ENCODE measurements around the gene DDX21.
"Not testable (repeated sequence)": the region's sequence is repeated elsewhere in the genome, so short reads cannot be mapped to it uniquely, and the experiment has no call there.

The DDX21 gene

GRCh38 chr10:68955832-68956532 lies at the start of gene DDX21:
Gene DDX21 (plus strand): TSS chr10:68956170. CDS start chr10:68956226, 56 bp downstream.
- DNase-seq, result peak; percentile 87

- DNase-seq, result no peak
Measured at GRCh38 chr10:68924593-68924992, 31.4 kb upstream of the DDX21 start.

DNA sequence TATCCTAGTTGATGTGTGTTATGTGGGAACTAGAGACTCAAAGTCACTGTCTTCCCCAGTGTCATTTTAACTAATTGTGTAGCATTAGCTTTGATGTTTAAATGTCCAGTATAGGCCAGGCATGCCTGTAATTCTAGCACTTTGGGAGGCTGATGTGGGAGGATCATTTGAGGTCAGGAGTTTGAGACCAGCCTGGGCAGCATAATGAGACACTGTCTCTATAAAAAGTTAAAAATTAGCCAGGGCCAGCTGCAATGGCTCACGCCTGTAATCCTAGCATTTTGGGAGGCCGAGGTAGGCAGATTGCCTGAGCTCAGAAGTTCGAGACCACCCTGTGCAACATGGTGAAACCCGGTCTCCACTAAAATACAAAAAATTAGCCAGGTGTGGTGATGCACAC lies 30.5 kb upstream of the DDX21 start:
- DNase-seq, result no peak

DNA sequence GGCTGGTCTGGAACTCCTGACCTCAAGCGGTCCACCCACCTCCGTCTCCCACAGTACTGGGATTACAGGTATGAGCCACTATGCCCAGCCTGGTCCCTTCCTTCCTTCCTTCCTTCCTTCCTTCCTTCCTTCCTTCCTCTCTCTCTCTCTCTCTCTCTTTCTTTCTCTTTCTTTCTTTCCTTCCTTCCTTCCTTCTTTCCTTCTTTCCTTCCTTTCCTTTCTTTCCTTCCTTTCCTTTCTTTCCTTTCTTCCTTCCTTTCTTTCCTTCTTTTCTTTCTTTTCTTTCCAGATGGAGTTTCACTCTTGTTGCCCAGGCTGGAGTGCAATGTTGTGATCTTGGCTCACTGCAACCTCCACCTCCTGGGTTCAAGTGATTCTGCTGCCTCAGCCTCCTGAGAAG lies 26.8 kb upstream of the DDX21 start:
- not testable (repeated sequence) for DNase-seq

DNA sequence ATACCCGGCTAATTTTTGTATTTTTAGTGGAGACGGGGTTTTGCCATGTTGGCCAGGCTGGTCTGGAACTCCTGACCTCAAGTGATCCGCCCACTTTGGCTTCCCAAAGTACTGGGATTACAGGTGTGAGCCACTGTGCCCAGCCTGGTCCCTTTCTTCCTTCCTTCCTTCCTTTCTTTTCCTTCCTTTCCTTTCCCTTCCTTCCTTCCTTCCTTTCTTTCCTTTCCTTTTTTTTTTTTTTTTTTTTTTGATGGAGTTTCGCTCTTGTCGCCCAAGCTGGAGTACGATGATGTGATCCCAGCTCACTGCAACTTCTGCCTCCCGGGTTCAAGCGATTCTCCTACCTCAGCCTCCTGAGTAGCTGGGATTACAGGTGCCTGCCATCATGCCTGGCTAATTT lies 26.1 kb upstream of the DDX21 start:
- DNase-seq, result not testable (repeated sequence)

- DNase-seq, result not testable (repeated sequence)
Measured at GRCh38 chr10:68932860-68933259, 23.1 kb upstream of the DDX21 start.

DNA sequence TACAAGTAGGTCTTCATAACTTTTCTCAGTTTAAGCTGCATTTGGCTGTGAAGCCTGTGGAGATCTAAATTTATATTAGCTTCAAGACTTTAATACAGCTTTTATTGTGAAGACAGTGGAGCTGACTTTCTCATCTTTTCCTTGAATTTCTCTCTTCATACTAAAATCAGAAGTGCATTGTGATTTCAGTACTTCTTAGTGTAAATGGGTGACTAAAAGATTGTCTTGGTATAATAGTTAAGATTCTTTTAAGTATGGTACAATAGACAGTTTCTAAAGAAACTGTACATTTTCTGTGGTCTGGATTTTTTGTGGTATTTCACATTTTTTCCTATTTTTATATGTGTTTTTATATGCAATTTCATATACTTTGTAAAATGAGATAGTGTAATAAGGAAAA lies 21.0 kb upstream of the DDX21 start:
- DNase-seq, result no peak

- DNase-seq, result no peak
Measured at GRCh38 chr10:68938117-68938516, 17.9 kb upstream of the DDX21 start.

DNA sequence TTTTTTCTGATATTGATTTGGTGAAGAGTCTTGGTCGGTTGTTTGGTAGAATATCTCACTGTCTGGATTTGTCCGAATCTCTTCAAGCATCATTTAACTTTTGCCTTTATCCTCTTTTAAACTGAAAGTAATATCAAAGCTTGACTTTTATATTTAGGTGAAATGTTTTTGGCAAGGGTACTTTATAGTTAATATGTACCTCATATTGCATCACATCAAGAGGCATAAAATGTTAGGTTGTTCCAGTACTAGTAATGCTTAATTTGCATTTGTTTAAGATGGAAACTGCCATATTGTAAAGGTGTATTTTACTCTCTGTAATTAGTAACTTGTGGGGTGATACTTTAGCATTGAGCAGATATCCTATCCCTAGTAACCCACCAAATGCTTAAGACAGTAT lies 17.1 kb upstream of the DDX21 start:
- no peak for DNase-seq

GRCh38 chr10:68940917-68941316 lies 15.1 kb upstream of the DDX21 start:
- not testable (repeated sequence) for DNase-seq

DNA sequence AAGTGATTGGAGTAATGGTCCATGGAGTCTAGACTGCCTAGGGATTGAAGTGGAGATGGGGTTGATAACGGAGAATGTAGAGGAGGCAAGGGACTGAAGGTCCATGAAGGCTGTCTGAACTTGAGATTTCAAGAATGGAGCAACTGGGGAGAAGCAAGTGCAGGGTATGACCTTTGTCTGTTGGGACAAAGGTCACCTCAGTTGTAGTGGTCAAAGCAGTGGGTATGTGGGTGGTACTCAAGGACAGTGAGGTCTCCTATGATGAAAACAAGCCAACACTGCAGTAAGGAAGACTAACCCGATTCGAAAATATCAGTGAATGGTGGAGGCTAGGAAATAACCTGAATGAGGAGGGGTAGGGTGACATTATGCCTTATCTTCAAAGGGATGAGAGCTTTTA lies 5.4 kb upstream of the DDX21 start:
- DNase-seq, result no peak

- DNase-seq, result no peak
Measured at GRCh38 chr10:68954904-68955303, 1.1 kb upstream of the DDX21 start.

- DNase-seq, result peak; percentile 45
Measured at GRCh38 chr10:68955355-68955831, 577 bp upstream of the DDX21 start.

GRCh38 chr10:68957284-68957615 lies 1.3 kb downstream of the DDX21 start:
- no peak for DNase-seq

- DNase-seq, result no peak
Measured at GRCh38 chr10:68957654-68958053, 1.7 kb downstream of the DDX21 start.

GRCh38 chr10:68959695-68960527 lies 3.9 kb downstream of the DDX21 start:
- DNase-seq, result no peak

DNA sequence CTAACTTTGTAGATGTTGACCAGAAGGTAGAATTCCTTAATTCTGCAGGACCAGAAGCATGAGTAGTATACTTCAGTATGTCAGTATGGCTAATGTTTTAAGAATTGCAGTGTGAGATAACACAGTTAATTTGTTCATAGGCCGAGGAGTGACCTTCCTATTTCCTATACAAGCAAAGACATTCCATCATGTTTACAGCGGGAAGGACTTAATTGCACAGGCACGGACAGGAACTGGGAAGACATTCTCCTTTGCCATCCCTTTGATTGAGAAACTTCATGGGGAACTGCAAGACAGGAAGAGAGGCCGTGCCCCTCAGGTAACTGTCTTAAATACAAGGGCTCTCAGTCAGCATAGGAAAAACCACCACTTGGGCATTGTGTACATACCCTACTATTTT lies 7.2 kb downstream of the DDX21 start:
- DNase-seq, result no peak

DNA sequence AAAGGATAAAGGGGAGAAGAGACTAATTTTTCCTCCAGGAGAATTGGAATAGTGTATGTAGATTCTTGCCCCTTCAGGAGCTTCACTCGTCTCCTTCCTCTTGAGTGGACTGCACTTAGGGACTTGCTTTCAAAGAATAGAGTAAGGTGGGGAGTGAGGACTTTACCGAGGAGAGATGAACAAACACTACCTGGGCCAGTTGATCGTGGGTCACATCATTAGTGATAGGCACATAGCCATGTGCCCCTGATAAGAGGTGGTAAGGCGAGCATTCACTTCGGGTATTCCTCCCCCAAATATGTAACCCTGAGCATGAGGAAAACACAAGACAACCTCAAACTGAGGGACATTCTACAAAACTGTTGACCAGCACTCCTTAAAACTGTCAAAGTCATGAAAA lies 18.0 kb downstream of the DDX21 start:
- DNase-seq, result no peak

DNA sequence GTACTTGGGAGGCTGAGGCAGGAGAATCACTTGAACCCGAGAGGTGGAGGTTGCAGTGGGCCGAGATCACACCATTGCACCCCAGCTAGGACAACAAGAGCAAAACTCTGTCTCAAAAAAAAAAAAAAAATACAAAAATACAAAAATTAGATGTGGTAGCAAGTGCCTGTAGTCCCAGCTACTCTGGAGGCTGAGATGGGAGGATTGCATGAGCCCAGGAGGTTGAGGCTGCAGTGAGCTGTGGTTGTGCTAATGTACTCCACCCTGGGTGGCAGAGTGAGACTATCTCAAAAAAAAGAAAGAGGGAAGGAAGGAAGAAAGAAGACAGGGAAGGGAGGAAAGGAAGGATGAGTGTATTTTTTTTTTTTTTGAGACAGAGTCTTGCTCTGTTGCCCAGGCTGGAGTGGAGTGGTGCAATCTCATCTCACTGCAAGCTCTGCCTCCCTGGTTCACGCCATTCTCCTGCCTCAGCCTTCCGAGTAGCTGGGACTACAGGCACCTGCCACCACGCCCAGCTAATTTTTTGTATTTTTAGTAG lies 20.0 kb downstream of the DDX21 start:
- not testable (repeated sequence) for DNase-seq

GRCh38 chr10:68979738-68980137 lies 23.8 kb downstream of the DDX21 start:
- not testable (repeated sequence) for DNase-seq

- no peak for DNase-seq
Measured at GRCh38 chr10:68981074-68981473, 25.1 kb downstream of the DDX21 start.

DNA sequence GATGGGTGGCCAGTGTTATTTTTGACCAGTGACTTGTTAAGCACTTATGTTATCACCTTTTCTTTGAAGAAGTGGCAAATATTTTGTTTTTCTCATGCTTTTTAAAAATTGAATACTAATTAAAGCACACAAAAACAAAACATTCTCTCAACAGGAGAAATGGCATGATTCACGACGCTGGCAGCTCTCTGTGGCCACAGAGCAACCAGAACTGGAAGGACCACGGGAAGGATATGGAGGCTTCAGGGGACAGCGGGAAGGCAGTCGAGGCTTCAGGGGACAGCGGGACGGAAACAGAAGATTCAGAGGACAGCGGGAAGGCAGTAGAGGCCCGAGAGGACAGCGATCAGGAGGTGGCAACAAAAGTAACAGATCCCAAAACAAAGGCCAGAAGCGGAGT lies 26.4 kb downstream of the DDX21 start:
- DNase-seq, result no peak

DNA sequence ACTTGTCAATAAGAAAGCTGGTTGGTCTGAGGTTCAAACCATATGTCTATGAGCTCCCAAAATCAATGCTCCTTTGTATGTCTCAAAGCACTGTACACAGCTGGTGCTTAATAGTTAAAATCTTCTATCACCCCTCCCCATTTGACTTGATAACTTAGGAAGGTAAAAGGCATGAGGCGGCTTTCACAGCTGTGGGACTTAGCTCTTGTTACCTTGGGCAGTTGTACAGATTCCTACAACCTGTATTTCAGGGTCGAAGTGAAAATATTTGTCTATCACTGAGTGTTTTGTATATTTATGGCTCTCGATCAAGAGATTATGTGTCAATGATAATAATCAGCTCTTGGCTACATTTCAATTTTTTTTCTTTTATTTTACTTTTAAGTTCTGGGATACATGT lies 31.6 kb downstream of the DDX21 start:
- DNase-seq, result no peak

Measured in GF-D8 (cell line).